Activated T-helper 1 cell treated with anti-CD3 and anti-CD28 coated beads, Interleukin-12 subunit alpha, Interleukin-12 subunit beta, Interleukin-2, Interleukin-4 antibody, amounts not matched to agents 30 ng/mL and 10 ng/mL and 1 ng/mL, durations not matched to agents 14 hours and 24 hours and 36 hours (primary cell): ENCODE results near the gene KCNK2. TPM values are rescaled to one million over a fixed set of nuclear protein-coding genes. Genes with fewer than 3 reads are reported as not detected.
"Not testable (repeated sequence)": the region's sequence is repeated elsewhere in the genome, so short reads cannot be mapped to it uniquely, and the experiment has no call there.

Experiments used
- DNase-seq: peaks from one replicate; pipeline ENCODE4 v3.0.0; 2021; ENCODE audit warnings: low spot score
- H3K27ac Mint-ChIP-seq: one replicate; pipeline ENCODE4 v1.8.0; 2021; ENCODE audit warnings: mild to moderate bottlenecking, mixed read lengths
- H3K27me3 Mint-ChIP-seq: one replicate; pipeline ENCODE4 v1.8.0; 2022; ENCODE audit warnings: mild to moderate bottlenecking, moderate library complexity, mixed read lengths; ENCODE audit not compliant: insufficient read depth
- H3K36me3 Mint-ChIP-seq: one replicate; pipeline ENCODE4 v1.8.0; 2021; ENCODE audit warnings: low read depth, mixed read lengths
- H3K4me1 Mint-ChIP-seq: one replicate; pipeline ENCODE4 v1.8.0; 2021; ENCODE audit warnings: low read depth, mixed read lengths
- H3K4me3 Mint-ChIP-seq: one replicate; pipeline ENCODE4 v1.8.0; 2021; ENCODE audit warnings: mild to moderate bottlenecking, moderate library complexity, mixed read lengths
- H3K9me3 Mint-ChIP-seq: one replicate; pipeline ENCODE4 v1.8.0; 2021; ENCODE audit warnings: mixed read lengths
- intact Hi-C: fragments of 100-400 bp; cut with micrococcal nuclease; formaldehyde crosslinking; loops from one replicate; pipeline ENCODE4 v1.15.1; 2024
- total RNA-seq: library from RNA; stranded (reverse); gene quantifications from 2 replicates; pipeline ENCODE4 v1.2.3, GENCODE V29; 2022

Gene KCNK2
- total RNA-seq, 1 donor from 2014 or later: not detected

DNA sequence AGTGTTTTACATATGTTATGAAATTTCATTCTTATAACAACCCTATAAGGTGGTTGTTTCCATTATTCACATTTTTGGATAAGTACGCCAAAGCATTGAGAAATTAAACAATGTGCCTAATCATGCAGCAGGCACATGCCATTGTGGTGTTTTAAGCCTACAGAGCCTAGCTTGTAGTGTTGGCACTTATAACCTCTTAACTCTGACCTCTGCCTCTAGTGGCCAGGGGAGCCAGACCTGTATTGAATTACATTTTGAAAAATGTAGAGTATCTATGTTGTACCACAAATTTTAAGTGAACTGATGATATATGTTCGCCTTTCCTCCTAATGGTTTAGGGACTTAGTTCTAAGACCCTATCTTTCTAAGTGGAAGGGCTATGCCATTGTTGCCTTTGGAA is 61.0 kb downstream of the KCNK2 start:
- H3K27me3 Mint-ChIP-seq: no peaks in the 10 kb centered on the region
- DNase-seq: no peak

DNA sequence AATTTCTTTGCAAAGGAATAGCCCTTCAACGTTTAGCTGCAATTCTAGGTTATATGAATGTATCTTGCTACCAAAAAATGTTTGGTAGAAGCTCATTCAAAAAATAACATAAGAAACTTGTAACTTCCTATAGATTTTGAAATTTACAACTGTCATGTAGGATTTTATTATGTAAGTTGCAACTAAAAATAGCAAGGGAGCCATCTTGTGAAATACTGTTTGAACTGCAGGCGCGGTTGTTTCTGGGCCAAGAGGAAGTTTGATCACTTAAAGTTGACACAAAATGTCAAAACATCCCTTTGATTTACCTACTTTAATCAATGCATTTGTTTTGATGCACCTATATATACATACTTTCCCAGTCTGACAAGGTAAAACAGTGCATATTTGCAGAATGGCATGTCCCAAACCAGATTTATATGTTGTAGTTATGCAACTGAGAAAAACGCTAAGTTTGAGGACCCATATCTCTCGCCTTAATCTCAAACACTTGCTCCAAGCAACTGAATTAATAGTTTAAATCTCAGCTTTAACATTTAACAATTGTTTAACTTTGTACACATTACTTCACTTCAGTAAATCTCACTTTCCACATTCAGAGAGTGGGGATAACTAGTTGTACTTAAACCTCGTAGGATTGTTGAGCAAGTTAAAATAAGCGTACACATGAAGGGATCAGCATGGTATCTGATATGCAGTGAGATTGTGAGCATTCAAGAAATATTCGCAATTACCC is 63.9 kb downstream of the KCNK2 start:
- intact Hi-C loops: no loop called here
- Mint-ChIP-seq H3K9me3 (no peaks in the 10 kb centered on the region), H3K4me3 (no peak overlapping the region), H3K4me1 (no peaks in the 10 kb centered on the region), H3K27me3 (no peaks in the 10 kb centered on the region), H3K36me3 (no peaks in the 10 kb centered on the region), H3K27ac (no peak overlapping the region)
- DNase-seq: no peak

More for the DNA sequence above, 61.0 kb downstream of the KCNK2 start:
- no peaks in the 10 kb centered on the region for H3K4me1 Mint-ChIP-seq
- H3K4me3 Mint-ChIP-seq: no peak overlapping the region
- no peaks in the 10 kb centered on the region for H3K9me3 Mint-ChIP-seq
- intact Hi-C loops: no loop called here
- no peak overlapping the region for H3K27ac Mint-ChIP-seq
- H3K36me3 Mint-ChIP-seq: no peaks in the 10 kb centered on the region

DNA sequence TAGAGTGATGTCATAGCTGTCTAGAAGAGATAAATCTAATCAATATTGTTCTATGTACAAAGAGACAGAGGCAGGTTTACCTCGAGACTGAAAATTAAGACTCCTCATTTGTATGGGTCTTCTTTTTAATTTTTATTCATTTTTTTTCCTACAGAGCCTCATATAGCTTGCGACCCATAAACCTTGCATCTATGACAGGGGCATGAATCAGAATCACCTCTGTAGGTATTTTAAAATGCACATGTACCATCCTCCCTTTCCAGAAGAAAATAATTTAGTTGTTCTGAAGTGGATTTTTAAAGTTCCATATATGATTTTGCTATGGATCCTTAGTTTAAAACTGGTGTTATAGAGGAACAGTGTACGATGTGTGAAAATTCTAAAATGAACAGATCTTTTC is 64.5 kb downstream of the KCNK2 start:
- intact Hi-C loops: no loop called here
- Mint-ChIP-seq H3K9me3 (no peaks in the 10 kb centered on the region), H3K4me3 (no peak overlapping the region), H3K27ac (no peak overlapping the region), H3K4me1 (no peaks in the 10 kb centered on the region), H3K27me3 (no peaks in the 10 kb centered on the region), H3K36me3 (no peaks in the 10 kb centered on the region)
- no peak for DNase-seq

DNA sequence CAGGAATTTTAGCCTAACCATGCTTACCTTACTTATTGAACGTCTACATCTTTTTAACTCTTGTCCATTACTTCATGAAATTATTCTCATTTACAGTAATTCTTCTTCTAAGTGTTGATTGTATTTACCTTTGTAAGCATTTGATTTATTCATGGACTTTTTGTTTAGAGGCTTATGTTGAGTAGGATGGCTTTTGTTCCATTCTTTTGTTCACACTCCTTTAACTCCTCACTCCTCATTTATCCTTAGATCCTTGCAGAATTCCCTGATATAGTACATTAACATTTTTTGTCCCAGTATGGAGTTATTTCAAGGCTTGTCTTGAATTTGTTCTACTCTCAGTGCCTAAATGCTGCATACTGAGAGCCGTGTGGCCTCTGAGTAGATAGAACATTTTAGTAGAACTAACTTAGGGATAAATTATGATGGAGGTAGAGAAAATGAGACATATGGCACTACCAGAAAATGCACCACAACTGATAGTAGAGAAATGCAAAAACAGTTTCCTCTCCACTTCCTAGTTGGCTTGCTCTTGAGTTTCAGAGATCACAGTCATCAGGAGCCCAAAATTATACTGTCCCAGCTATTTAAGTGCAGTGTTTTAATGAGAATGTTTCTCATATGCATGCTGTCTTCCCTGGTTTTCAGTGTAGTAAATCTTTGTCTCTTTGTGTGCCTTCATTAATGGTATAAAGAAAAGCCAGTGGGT is 69.5 kb downstream of the KCNK2 start:
- H3K4me1 Mint-ChIP-seq: no peaks in the 10 kb centered on the region

DNA sequence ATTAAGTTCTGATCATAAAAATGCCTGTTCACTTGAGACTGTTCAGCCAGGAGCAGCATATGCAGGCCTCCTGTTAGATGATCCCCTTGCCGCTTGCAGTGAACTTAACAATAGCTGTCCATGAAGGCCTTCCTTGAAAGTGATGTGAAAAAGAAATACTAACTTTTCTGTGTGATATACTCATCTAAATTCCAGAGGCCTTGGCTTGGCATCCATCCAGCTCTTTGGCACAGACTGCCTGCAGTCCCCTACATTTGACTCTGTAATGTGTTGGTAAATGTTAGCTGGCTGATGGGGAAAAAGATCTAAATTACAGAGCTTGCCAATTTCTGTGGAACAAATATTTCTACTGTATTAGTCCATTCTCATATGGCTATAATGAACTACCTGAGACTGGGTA is 73.7 kb downstream of the KCNK2 start:
- Mint-ChIP-seq H3K36me3 (no peaks in the 10 kb centered on the region), H3K27ac (no peak overlapping the region), H3K4me1 (no peaks in the 10 kb centered on the region), H3K27me3 (no peaks in the 10 kb centered on the region), H3K9me3 (peaks cover 3% of the 10 kb centered on the region), H3K4me3 (no peak overlapping the region)
- no peak for DNase-seq
- intact Hi-C loops: no loop called here

More for the DNA sequence above, 69.5 kb downstream of the KCNK2 start:
- no peaks in the 10 kb centered on the region for H3K36me3 Mint-ChIP-seq
- no peak overlapping the region for H3K27ac Mint-ChIP-seq
- no peaks in the 10 kb centered on the region for H3K27me3 Mint-ChIP-seq
- H3K9me3 Mint-ChIP-seq: no peaks in the 10 kb centered on the region
- no peak for DNase-seq
- no peak overlapping the region for H3K4me3 Mint-ChIP-seq
- intact Hi-C loops: no loop called here

DNA sequence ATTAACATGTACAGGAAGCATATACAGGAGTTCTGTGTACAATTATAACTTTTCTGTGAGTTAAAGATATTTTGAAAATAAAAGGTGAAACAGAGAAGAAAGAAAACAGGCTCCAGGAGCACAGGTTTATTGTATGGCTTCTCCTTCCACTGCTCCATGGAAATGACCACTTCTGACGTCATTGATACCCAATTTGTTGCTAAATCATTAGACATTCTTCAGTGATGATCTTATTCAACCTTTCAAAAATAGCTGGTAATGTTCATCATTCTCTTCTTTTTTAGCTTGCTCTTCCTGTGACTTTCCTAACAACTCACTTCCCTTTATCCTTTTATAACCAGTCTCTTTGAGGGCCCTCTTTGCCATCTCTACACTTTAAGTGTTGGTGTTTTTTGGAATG is 77.8 kb downstream of the KCNK2 start:
- no peaks in the 10 kb centered on the region for H3K4me1 Mint-ChIP-seq
- H3K27me3 Mint-ChIP-seq: no peaks in the 10 kb centered on the region
- no peak overlapping the region for H3K4me3 Mint-ChIP-seq
- peaks cover 3% of the 10 kb centered on the region for H3K9me3 Mint-ChIP-seq
- no peak overlapping the region for H3K27ac Mint-ChIP-seq
- H3K36me3 Mint-ChIP-seq: no peaks in the 10 kb centered on the region
- no peak for DNase-seq
- intact Hi-C loops: no loop called here

DNA sequence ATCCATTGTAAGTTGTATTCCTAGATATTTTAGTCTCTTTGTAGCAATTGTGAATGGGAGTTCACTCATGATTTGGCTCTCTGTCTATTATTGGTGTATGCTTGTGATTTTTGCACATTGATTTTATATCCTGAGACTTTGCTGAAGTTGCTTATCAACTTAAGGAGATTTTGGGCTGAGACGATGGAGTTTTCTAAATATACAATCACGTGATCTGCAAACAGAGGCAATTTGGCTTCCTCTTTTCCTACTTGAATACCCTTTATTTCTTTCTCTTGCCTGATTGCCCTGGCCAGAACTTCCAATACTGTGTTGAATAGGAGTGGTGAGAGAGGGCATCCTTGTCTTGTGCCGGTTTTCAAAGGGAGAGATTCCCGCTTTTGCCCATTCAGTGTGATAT is 80.6 kb downstream of the KCNK2 start:
- H3K27me3 Mint-ChIP-seq, H3K36me3 Mint-ChIP-seq, DNase-seq, H3K4me1 Mint-ChIP-seq, H3K27ac Mint-ChIP-seq, H3K9me3 Mint-ChIP-seq, intact Hi-C loops, H3K4me3 Mint-ChIP-seq: not testable (repeated sequence)

DNA sequence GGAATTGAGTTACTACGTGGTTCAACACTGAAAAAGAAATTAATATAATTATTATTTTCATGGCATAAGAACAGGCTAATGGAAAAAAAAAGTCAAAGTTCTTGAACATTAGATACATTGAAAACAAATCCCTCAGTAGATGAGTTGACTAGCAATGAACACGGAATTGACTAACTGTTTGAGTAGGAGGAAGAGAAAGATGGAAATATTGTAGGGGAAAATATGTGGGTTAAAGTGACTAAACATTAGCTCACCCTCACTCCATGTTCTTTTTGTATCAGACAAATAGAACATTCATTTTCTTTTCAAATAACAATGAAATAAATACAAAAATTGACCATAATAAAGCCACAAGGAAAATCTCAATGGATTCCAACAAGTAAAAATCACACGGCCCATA is 84.3 kb downstream of the KCNK2 start:
- Mint-ChIP-seq H3K36me3 (no peaks in the 10 kb centered on the region), H3K4me3 (no peak overlapping the region), H3K4me1 (no peaks in the 10 kb centered on the region), H3K27me3 (no peaks in the 10 kb centered on the region), H3K27ac (no peak overlapping the region), H3K9me3 (no peaks in the 10 kb centered on the region)
- intact Hi-C loops: no loop called here
- no peak for DNase-seq

DNA sequence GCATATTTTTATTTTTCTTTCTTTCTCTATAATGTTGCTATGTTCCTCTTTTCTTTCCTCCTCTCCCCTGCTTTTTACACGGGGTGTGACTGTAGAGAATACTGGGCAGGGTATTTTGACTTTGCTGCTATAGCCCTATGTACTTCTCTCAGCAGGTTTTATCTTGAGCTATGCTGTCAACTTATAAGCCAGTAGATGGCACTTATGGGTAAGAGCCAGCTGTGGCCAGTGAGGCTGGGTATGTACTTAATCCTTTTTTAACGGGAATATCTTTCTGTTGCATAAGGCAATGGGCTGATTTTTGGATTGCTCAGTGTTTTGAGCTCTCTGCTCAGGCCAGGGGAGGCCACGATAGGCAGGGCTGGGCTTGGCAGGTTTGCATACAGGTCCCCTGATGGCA is 99.0 kb downstream of the KCNK2 start:
- no peaks in the 10 kb centered on the region for H3K36me3 Mint-ChIP-seq
- H3K4me3 Mint-ChIP-seq: no peak overlapping the region
- no peaks in the 10 kb centered on the region for H3K9me3 Mint-ChIP-seq
- H3K4me1 Mint-ChIP-seq: no peaks in the 10 kb centered on the region
- intact Hi-C loops: no loop called here
- DNase-seq: no peak
- no peaks in the 10 kb centered on the region for H3K27me3 Mint-ChIP-seq
- no peak overlapping the region for H3K27ac Mint-ChIP-seq

DNA sequence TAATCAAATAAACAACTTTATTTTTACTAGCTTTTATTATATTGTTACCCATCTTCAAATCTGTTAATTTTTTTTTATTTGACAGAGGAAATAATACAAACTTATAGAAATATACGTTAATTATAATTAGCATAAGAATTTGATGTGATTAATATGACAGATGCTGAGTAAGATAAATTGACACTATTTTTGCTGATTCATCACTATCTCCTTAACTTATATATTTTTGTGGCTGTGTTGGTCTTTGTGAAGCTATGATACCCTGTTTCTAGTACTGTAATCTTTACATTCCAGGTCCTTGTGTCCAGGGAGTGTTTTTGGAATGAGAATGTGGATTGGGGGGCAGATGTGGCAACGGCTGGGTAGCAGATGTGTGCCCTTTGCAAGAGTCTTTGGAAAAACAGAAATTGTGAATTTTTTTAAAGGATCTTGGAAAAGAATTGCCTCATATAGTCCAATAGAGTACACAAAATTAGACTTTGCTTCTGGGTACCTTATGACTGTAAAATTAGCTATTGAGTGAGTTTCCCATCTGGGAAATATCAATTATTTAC is 102.6 kb downstream of the KCNK2 start:
- H3K27me3 Mint-ChIP-seq: no peaks in the 10 kb centered on the region
- H3K4me3 Mint-ChIP-seq: no peak overlapping the region
- no peaks in the 10 kb centered on the region for H3K9me3 Mint-ChIP-seq
- H3K36me3 Mint-ChIP-seq: no peaks in the 10 kb centered on the region
- no peak overlapping the region for H3K27ac Mint-ChIP-seq
- no peak for DNase-seq
- intact Hi-C loops: no loop called here
- H3K4me1 Mint-ChIP-seq: no peaks in the 10 kb centered on the region

DNA sequence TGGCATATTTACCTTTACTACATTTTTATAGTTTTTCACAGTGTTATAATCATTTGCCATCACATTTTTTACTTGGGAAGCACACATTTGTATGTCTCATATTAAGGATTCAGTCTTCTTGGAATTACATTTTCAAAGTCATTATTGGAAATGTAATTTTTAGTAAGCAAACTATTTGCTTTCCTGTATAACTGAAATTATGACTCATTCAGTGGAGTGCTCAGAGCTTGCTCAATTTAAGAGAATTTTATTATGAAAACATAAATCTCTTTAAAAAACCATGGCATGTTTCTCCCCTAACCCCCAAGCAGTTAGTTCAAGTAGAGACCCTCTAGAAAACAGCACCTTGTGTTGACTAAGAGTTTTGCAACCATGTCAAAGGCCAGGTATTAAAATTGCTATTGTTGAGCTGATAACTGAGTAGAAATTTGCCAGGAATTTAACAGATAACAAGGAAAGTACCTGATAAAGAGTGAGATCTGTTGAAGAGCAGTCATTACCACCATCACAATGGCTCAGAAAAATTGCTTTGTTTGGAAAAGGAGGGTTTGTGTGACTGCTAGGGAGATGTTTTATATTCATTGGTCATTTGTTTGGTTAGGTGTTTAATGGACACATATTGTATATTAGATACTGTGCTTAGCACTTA is 105.9 kb downstream of the KCNK2 start:
- no peak for DNase-seq
- intact Hi-C loops: no loop called here
- Mint-ChIP-seq H3K4me1 (no peaks in the 10 kb centered on the region), H3K27me3 (no peaks in the 10 kb centered on the region), H3K27ac (no peak overlapping the region), H3K9me3 (no peaks in the 10 kb centered on the region), H3K36me3 (no peaks in the 10 kb centered on the region), H3K4me3 (no peak overlapping the region)

DNA sequence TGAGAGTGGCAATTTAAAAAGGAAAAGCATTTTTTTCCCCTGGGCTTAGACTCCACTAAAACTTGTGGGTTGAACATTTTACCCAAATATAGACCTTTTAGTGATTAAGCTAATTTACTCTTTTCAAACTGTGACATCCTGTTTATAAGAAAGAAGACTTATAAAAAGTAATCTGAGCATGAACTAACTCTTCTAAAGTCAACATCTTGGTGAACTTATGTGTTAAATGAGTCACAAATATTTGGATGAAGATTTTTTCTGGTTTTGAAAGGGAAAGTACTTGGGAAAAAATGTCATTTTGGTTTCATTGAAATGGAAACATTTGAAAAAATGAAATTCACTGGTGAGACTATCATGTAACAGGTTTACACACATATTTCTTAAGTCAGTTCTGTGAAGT is 109.8 kb downstream of the KCNK2 start:
- peaks cover 2% of the 10 kb centered on the region for H3K27me3 Mint-ChIP-seq
- H3K4me3 Mint-ChIP-seq: no peak overlapping the region
- H3K36me3 Mint-ChIP-seq: no peaks in the 10 kb centered on the region
- no peak for DNase-seq
- no peaks in the 10 kb centered on the region for H3K9me3 Mint-ChIP-seq
- H3K27ac Mint-ChIP-seq: no peak overlapping the region
- H3K4me1 Mint-ChIP-seq: no peaks in the 10 kb centered on the region
- intact Hi-C loops: no loop called here

DNA sequence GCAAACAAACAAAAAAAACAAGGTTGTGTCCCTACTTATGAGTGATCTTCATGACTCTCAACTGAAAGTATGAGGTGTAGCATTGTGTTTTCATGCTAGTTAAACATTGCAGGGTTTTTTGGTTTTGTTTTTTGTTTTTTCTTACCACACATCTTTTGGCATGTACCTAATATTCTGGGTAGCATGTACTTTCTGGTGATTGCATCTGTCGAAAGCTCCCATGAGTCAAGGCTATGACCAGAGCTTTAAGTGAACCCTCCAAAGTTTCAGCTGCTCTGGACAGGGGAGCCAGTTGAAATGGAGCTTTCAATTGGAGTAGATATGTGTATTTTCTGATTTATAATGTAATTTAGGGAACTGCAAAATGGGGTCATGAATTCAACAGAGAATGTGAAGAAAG is 115.5 kb downstream of the KCNK2 start:
- intact Hi-C loops: no loop called here
- H3K27ac Mint-ChIP-seq: no peak overlapping the region
- H3K4me3 Mint-ChIP-seq: no peak overlapping the region
- no peaks in the 10 kb centered on the region for H3K9me3 Mint-ChIP-seq
- DNase-seq: no peak
- H3K36me3 Mint-ChIP-seq: no peaks in the 10 kb centered on the region
- no peaks in the 10 kb centered on the region for H3K4me1 Mint-ChIP-seq
- H3K27me3 Mint-ChIP-seq: peaks cover 2% of the 10 kb centered on the region
